ENCODE measurements around the gene OCSTAMP. TPM values are rescaled to one million over a fixed set of nuclear protein-coding genes. Genes with fewer than 3 reads are reported as not detected.

The OCSTAMP gene
- total RNA-seq, 6 experiments from 2014 or later: not detected

DNA sequence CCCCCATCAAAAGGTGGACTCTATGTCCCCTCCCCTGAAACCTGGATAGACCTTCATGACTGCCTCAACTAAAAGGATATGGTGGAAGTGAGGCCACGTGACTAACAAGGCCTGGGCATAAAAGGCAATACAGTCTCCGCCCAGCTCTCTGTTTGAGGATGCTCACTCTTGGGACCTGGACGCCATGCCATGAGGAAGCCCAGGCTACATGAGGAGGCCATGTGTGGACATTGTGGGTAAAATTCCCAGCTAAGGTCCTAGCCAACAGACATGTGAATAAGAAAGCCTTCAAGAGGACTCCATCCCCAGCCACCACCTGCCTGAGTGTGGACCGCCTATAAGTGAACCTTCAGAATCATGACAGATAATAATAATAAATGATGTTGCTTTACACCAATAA lies 29.9 kb downstream of the OCSTAMP start:
- no peaks in the 10 kb centered on the region for H3K4me1 ChIP-seq
- DNase-seq (no peak), ATAC-seq (no peak)
- no peaks in the 10 kb centered on the region for H3K9me3 ChIP-seq
- intact Hi-C loops (cut with DNase I): no loop called here
- TF ChIP-seq POLR2A (IDR thresholded peaks at IDR 0.05): no peak
- TF ChIP-seq, protein P1, sequence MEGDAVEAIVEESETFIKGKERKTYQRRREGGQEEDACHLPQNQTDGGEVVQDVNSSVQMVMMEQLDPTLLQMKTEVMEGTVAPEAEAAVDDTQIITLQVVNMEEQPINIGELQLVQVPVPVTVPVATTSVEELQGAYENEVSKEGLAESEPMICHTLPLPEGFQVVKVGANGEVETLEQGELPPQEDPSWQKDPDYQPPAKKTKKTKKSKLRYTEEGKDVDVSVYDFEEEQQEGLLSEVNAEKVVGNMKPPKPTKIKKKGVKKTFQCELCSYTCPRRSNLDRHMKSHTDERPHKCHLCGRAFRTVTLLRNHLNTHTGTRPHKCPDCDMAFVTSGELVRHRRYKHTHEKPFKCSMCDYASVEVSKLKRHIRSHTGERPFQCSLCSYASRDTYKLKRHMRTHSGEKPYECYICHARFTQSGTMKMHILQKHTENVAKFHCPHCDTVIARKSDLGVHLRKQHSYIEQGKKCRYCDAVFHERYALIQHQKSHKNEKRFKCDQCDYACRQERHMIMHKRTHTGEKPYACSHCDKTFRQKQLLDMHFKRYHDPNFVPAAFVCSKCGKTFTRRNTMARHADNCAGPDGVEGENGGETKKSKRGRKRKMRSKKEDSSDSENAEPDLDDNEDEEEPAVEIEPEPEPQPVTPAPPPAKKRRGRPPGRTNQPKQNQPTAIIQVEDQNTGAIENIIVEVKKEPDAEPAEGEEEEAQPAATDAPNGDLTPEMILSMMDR (IDR thresholded peaks at IDR 0.05): no peak
- H3K27ac ChIP-seq: no peak overlapping the region
- H3K4me3 ChIP-seq: no peak overlapping the region
- 59% methylated on average over 3 of the region's 4 CpGs for WGBS (ENCODE audit: insufficient coverage, low coverage, low lambda C conversion rate, missing lambda C conversion rate)
- no peaks in the 10 kb centered on the region for H3K27me3 ChIP-seq
- H3K36me3 ChIP-seq: no peaks in the 10 kb centered on the region

DNA sequence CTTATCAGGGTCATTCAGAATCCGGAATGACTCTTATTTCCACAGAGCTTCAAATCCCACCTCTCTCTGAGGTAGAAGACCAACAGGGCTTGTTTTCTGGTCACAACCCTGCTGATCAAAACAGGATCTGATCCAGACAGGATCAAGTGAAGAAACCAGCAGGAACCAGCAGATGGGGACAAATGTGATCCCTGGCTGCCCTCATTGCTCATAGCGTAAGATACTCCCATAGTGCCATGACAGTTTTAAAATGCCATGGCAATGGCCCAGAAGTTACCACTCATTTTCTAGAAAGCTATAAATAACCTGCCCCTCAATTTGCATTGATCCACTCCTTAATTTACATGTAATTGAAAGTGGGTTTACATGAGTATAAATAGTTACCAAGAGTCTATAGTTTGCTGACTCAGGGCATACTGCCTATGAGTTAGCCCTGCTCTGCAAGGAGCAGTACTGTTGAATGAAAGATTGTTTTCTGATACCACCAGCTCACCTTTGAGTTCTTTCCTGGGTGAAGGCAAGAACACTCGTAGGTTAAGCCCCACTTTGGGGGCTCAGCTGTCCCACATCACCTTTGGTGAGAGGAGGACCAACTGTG lies 30.9 kb downstream of the OCSTAMP start:
- Histone ChIP-seq H3K27me3 (no peaks in the 10 kb centered on the region), H3K4me1 (no peaks in the 10 kb centered on the region), H3K4me3 (no peak overlapping the region), H3K9me3 (no peaks in the 10 kb centered on the region), H3K27ac (no peak overlapping the region), H3K36me3 (no peaks in the 10 kb centered on the region)
- DNase-seq (no peak), ATAC-seq (no peak)
- intact Hi-C loops (cut with DNase I): no loop called here
- 54% methylated on average over 3 of the region's 3 CpGs for WGBS (ENCODE audit: insufficient coverage, low coverage, low lambda C conversion rate, missing lambda C conversion rate)
- TF ChIP-seq POLR2A (IDR thresholded peaks at IDR 0.05): no peak

DNA sequence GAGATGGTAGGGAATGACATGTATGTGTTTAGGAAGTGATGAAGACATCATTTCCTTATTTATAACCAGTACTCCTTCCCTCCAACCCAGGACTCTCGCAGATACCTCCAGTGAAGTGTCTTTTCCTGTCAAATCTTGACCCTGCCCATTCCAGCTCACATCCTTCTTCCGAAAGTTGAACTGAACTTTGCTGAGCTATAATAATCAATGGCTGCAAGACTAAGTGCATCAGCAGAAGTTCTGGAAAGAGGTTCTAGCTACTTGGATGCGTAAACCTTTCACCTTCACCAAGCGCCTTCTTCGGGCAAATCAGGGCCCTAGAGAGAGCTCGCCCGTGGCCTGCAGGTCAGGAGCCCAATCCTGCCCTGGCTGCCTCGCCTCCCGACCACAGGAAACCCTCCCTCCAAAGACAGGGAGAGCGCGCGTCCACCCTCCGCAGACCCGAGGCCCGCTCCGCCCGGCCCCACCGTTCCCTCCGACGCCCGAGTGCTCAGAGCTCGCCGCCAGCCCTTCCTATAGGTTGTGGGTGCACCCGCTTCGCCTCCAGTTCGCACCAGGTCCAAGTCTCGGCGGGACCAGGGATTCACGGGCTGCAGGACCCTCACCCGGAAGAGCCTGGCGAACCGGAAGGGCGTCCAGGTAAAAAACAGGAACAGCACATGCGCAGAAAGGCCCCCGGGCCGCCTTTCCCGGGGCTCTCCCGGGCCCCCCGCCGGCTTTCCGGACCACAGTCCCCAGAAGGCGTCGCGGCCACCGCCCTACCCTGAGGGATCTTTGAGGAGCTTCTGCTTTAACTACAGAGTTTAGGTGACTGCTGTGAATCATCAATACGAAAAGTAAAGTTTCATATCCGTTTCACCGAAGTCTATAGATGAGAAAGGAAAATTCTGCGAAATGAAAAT lies 37.3 kb downstream of the OCSTAMP start, which contains the start of gene ZNF334:
Gene ZNF334 (minus strand): TSS at position 617 of the 902 bp plus-strand sequence. CDS start 1,457 bp downstream, outside the sequence.
- peak; percentile 18 for TF ChIP-seq POLR2A (IDR thresholded peaks at IDR 0.05)
- TF ChIP-seq, protein P1 (IDR thresholded peaks at IDR 0.05): no peak
- Histone ChIP-seq H3K36me3 (no peaks in the 10 kb centered on the region), H3K4me3 (peak within 1 kb of the TSS; percentile 72 to 76 (median 72)), H3K4me1 (peaks cover 0 to 5% (median 0%) of the 10 kb centered on the region in 4 donors), H3K9me3 (no peaks in the 10 kb centered on the region), H3K27ac (peak within 1 kb of the TSS in 2 of 3 donors; percentile 29 to 41), H3K27me3 (no peaks in the 10 kb centered on the region)
- ATAC-seq (peak; percentile 71 to 97 (median 91)), DNase-seq (peak; percentile 57 to 80 (median 63))
- WGBS (ENCODE audit: insufficient coverage, low coverage, low lambda C conversion rate, missing lambda C conversion rate): 13% methylated on average over 19 of the region's 49 CpGs
- intact Hi-C loops (cut with DNase I): no loop called here

DNA sequence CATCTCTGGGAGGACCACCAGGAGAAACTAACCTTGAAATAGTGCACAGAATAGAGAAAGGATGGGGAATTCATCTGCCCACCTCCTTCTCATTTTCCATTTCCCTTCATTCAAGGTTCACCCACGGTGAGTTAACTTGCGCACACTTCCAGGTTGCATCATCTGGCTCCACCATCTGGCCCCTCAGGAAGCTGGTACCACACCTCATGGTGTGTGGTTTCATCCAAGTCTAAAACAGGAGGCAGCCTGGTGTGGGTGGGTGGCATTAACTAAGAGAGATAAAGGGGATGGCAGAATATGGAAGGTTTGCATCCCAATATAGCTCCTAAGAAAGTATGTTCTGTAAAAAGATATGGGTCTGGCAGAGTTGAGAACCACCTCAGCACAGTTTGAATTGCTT lies 40.9 kb downstream of the OCSTAMP start:
- ATAC-seq (no peak), DNase-seq (no peak)
- Histone ChIP-seq H3K36me3 (no peaks in the 10 kb centered on the region), H3K4me1 (peaks cover 0 to 5% (median 0%) of the 10 kb centered on the region in 4 donors), H3K27me3 (no peaks in the 10 kb centered on the region), H3K4me3 (no peak overlapping the region), H3K27ac (no peak overlapping the region), H3K9me3 (no peaks in the 10 kb centered on the region)
- 73% methylated on average over 2 of the region's 2 CpGs for WGBS (ENCODE audit: insufficient coverage, low coverage, low lambda C conversion rate, missing lambda C conversion rate)
- no peak for TF ChIP-seq POLR2A (IDR thresholded peaks at IDR 0.05)
- TF ChIP-seq, protein P1 (IDR thresholded peaks at IDR 0.05): no peak
- intact Hi-C loops (cut with DNase I): no loop called here

Data from right lobe of liver (tissue), 6 donors.